HG03342 (cell line): ENCODE results near the gene NFIB.
A peak's percentile ranks its signal among the peaks of the same experiment; 100 is the strongest.

Experiments
- ATAC-seq: cut with Tn5 transposase; IDR thresholded peaks from one replicate; pipeline ENCODE4 v1.9.1; 2021; ENCODE audit warnings: mild to moderate bottlenecking, moderate library complexity; ENCODE audit not compliant: unreplicated experiment

NFIB gene

GRCh38 chr9:14192556-14192955 lies 121.4 kb downstream of the NFIB start:
- ATAC-seq = no peak

DNA sequence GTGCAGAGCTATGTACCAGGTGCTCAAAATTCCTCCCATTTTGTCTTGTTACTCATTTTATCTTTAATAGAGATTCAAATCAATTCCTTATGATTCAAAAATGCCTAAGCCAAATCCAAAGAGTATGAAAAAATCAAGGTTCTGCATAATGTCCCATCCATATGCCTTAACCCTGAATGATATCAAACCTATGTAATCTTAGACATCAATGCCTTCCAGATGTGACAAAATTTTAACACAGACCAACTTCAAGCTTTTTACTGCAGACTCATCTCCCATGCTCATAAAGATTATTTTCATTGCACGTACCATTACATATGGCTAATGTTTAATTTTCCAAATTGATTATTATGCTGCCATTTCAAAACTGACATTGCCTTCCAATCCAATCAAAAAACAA lies 122.4 kb downstream of the NFIB start:
- no peak for ATAC-seq

GRCh38 chr9:14190240-14190639 lies 123.7 kb downstream of the NFIB start:
- ATAC-seq = no peak

GRCh38 chr9:14189578-14189977 lies 124.4 kb downstream of the NFIB start:
- no peak for ATAC-seq

GRCh38 chr9:14189146-14189545 lies 124.8 kb downstream of the NFIB start:
- no peak for ATAC-seq

- ATAC-seq = no peak
These were observed 125.4 kb downstream of the NFIB start for GRCh38 chr9:14188538-14188937.

- no peak for ATAC-seq
These were observed 125.9 kb downstream of the NFIB start for GRCh38 chr9:14188011-14188410.

DNA sequence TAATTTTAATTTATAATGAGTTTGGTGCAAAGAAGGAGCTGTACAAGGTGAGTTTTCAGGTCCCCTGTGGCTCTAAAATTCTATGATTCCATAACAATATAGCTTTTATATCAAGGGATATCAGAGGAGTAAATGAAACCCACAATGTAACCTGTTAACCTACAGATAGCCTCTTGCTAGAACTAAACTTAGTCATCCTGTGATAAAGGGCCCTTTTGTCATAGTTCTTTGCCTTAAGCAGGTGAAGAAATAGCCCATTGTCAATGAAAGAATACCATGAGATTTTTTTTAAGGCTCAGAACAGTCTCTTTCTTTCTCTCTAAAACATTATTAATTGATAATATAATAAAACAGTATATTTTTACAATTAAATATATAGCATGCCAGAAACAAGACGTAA lies 127.8 kb downstream of the NFIB start:
- ATAC-seq = no peak

DNA sequence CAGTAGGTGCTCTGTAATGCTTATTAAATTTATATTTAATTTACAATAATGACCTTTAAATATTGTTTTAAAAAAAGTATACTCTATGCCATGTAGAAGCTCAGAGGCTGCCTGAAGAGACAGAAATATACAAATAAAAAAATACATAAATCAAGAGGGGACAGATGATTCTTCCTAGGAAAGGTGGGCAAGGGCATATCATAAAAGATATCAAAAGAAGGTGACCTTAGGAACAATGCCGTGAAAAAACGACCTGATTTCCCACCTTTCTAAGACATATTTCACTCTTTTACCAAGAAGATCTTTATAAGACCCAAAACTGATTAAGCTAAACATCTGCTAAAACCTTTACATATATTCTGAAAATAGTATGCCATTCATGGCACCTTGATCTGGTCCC lies 128.9 kb downstream of the NFIB start:
- no peak for ATAC-seq

- no peak for ATAC-seq
These were observed 130.9 kb downstream of the NFIB start for GRCh38 chr9:14183001-14183400.

- no peak for ATAC-seq
These were observed 132.9 kb downstream of the NFIB start for GRCh38 chr9:14180960-14181537.

GRCh38 chr9:14180093-14180959 lies 133.6 kb downstream of the NFIB start:
- no peak for ATAC-seq

GRCh38 chr9:14179449-14179848 lies 134.5 kb downstream of the NFIB start:
- ATAC-seq = no peak

- ATAC-seq = no peak
These were observed 138.2 kb downstream of the NFIB start for GRCh38 chr9:14175778-14176177.

- ATAC-seq = no peak
These were observed 140.2 kb downstream of the NFIB start for GRCh38 chr9:14173713-14174112.

GRCh38 chr9:14170973-14171596 lies 142.9 kb downstream of the NFIB start:
- ATAC-seq = peak; percentile 58

DNA sequence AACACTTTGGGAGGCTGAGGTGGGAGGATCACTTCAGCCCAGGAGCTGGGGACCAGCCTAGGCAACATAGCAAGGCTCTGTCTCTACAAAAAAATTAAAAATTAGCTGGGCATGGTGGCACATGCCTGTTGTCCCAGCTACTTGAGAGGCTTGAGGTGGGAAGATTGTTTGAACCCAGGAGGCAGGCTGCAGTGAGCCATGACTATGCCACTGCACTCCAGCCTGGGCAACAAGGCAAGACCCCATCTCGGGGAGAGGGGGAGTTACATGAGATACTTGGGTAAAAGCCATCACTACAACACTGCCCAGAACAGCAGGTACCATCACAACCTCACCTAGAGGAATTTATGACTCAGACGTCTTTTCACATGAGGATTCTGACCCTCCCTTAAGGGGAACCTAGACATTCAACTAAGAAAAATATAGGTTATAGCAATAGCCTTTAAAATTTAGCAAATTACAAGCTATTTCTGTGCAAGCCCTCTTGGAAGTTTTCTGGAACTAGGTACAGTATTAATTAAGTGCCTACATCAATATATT lies 143.5 kb downstream of the NFIB start:
- no peak for ATAC-seq

GRCh38 chr9:14168381-14168780 lies 145.6 kb downstream of the NFIB start:
- ATAC-seq = no peak

GRCh38 chr9:14165376-14166035 lies 148.4 kb downstream of the NFIB start:
- ATAC-seq = no peak

DNA sequence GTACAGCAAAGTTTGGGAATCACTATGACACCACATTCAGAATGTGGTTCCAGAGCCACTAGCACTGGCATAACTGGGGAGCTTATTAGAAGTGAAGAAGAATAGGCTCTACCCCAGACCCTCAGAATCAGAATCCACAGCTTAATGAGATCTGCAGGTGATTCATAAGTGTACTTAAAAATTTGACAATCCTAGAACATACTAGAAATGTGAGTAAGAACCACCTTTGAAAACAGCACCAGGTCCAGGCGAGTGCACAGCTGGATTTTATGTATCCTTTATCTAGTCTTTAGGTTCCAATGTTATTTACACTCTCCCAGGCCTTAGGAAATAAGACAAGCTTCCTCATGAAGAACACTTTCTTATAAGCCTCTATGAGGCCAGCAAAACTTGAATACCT lies 149.0 kb downstream of the NFIB start:
- no peak for ATAC-seq
